Liver (tissue), 9 donors: ENCODE measurements around the gene MYO18A. TPM values are rescaled to one million over a fixed set of nuclear protein-coding genes. Genes with fewer than 3 reads are reported as not detected.

Experiments
- DNase-seq: peaks from one replicate; pipeline ENCODE4 v3.0.0-alpha.2; 2017; ENCODE audit warnings: low spot score
- H3K27ac ChIP-seq, 2 donors: one replicate each; pipeline ENCODE4 v1.7.0; 2013; ENCODE audit warnings: inconsistent platforms in 2 of 2, low read length in 2 of 2, control low read depth in 1 of 2, low read depth in 1 of 2, mild to moderate bottlenecking in 1 of 2
- H3K27me3 ChIP-seq, 4 donors: one replicate each; pipeline versions ENCODE4 v1.6.1 to v1.7.0; 2013; ENCODE audit warnings: low read length in 3 of 4, inconsistent platforms in 1 of 4, mild to moderate bottlenecking in 1 of 4, moderate library complexity in 1 of 4; ENCODE audit not compliant: control insufficient read depth in 4 of 4, insufficient read depth in 4 of 4
- H3K36me3 ChIP-seq, 4 donors: one replicate each; pipeline versions ENCODE4 v1.6.1 to v1.7.0; 2013; ENCODE audit warnings: low read length in 3 of 4, mild to moderate bottlenecking in 3 of 4, low read depth in 1 of 4, moderate library complexity in 1 of 4; ENCODE audit not compliant: control insufficient read depth in 4 of 4, insufficient read depth in 3 of 4
- H3K4me1 ChIP-seq, 4 donors: one replicate each; pipeline versions ENCODE4 v1.6.1 to v1.7.0; 2013; ENCODE audit warnings: low read length in 3 of 4, mild to moderate bottlenecking in 3 of 4, moderate library complexity in 1 of 4; ENCODE audit not compliant: control insufficient read depth in 4 of 4, insufficient read depth in 4 of 4
- H3K4me3 ChIP-seq, 3 donors: one replicate each; pipeline versions ENCODE4 v1.6.1 to v1.7.0; 2013; ENCODE audit warnings: low read length in 3 of 3, control low read depth in 1 of 3, low read depth in 1 of 3, mild to moderate bottlenecking in 1 of 3
- H3K9ac ChIP-seq, 2 donors: one replicate each; pipeline ENCODE4 v1.7.0; 2013; ENCODE audit warnings: low read length in 2 of 2, mild to moderate bottlenecking in 2 of 2, moderate library complexity in 2 of 2, control low read depth in 1 of 2, low read depth in 1 of 2
- H3K9me3 ChIP-seq, 4 donors: one replicate each; pipeline versions ENCODE4 v1.6.1 to v1.7.0; 2013; ENCODE audit warnings: low read length in 3 of 4; ENCODE audit not compliant: control insufficient read depth in 4 of 4
- EGR1 ChIP-seq, 2 donors: IDR thresholded peaks; 2 replicates each; pipeline ENCODE4 v1.6.1; 2016 to 2018; ENCODE audit warnings: antibody characterized with exemption in 2 of 2, low read depth in 2 of 2
- FOXA1 ChIP-seq: IDR thresholded peaks from 2 replicates; pipeline ENCODE4 v1.6.1; 2016; ENCODE audit warnings: antibody characterized with exemption
- HNF4G ChIP-seq: IDR thresholded peaks from 2 replicates; pipeline ENCODE4 v1.6.1; 2016; ENCODE audit warnings: antibody characterized with exemption
- JUND ChIP-seq, 2 donors: IDR thresholded peaks; 2 replicates each; pipeline ENCODE4 v1.6.1; 2016; ENCODE audit warnings: antibody characterized with exemption in 2 of 2
- NR2F2 ChIP-seq: IDR thresholded peaks from 2 replicates; pipeline ENCODE4 v1.6.1; 2016; ENCODE audit warnings: antibody characterized with exemption
- SP1 ChIP-seq: IDR thresholded peaks from 2 replicates; pipeline ENCODE4 v1.6.1; 2018; ENCODE audit warnings: antibody characterized with exemption, mild to moderate bottlenecking
- YY1 ChIP-seq: IDR thresholded peaks from 2 replicates; pipeline ENCODE4 v1.6.1; 2016; ENCODE audit warnings: antibody characterized with exemption, mild to moderate bottlenecking
- WGBS: extraction: QIAGEN DNeasy Blood & Tissue Kit; methylation state at CpG from one replicate; pipeline ENCODE4 v1.1.7; 2013; 5-methylcytosine and 5-hydroxymethylcytosine counted together
- polyA plus RNA-seq, 2 donors: library from polyadenylated mRNA; stranded (reverse) in 1 of 2; unstranded in 1 of 2; fragments of 200-250 nt in 1 of 2; fragments of >200 nt in 1 of 2; fragmentation: Nextera tagmentation in 1 of 2; extraction: Ambion mirVana in 1 of 2; gene quantifications; one replicate each; pipeline versions ENCODE4 v1.2.1 to v1.2.3, GENCODE V29; 2013 to 2015
- total RNA-seq, 2 donors: library from RNA; depleted of rRNA; stranded (reverse); fragments of >200 nt; gene quantifications; one replicate each; pipeline ENCODE4 v1.2.3, GENCODE V29; 2014
- TF ChIP-seq, protein P1 (sequence below): IDR thresholded peaks from 2 replicates; pipeline ENCODE4 v1.6.1; 2016; ENCODE audit warnings: antibody characterized with exemption, mild to moderate bottlenecking
- TF ChIP-seq, protein P2 (sequence below): IDR thresholded peaks from 2 replicates; pipeline ENCODE4 v1.6.1; 2016; ENCODE audit warnings: antibody characterized with exemption
- TF ChIP-seq, protein P3 (sequence below): IDR thresholded peaks from 2 replicates; pipeline ENCODE4 v1.6.1; 2016; ENCODE audit warnings: antibody characterized with exemption
- donor health status: healthy.
- donor health status: healthy.
- donor health status: healthy.
- donor health status: healthy.
- donor health status: healthy.

Gene MYO18A
- total and polyA plus RNA-seq, 4 donors: 26.3 to 81.6 (median 37.3) TPM

DNA sequence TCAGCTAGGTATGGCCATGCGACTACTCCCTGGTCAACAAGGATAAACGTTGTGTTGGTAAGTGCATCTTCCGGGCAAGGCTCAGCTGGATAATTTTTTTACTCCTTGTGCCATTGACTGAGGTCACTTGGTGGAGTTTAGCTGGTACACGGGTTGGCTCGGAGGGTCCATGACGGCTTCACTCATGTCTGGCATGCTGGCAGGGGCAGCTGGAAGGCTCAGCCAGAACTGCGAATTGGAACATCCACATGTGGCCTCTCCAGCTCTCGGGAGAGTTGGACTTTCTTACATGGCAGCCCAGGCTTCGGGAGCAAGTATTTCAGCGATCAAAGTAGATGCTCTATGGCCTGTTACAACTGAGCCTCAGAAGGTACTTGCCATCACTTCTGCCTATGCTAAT is 35.0 kb upstream of the MYO18A start:
- no peak for DNase-seq
- 88% methylated on average over 10 of the region's 10 CpGs for WGBS
- H3K9ac ChIP-seq: no peak overlapping the region
- H3K36me3 ChIP-seq: no peaks in the 10 kb centered on the region
- H3K27ac ChIP-seq: no peak overlapping the region
- H3K4me3 ChIP-seq: no peak overlapping the region
- no peak for TF ChIP-seq HNF4G
- TF ChIP-seq, protein P1, sequence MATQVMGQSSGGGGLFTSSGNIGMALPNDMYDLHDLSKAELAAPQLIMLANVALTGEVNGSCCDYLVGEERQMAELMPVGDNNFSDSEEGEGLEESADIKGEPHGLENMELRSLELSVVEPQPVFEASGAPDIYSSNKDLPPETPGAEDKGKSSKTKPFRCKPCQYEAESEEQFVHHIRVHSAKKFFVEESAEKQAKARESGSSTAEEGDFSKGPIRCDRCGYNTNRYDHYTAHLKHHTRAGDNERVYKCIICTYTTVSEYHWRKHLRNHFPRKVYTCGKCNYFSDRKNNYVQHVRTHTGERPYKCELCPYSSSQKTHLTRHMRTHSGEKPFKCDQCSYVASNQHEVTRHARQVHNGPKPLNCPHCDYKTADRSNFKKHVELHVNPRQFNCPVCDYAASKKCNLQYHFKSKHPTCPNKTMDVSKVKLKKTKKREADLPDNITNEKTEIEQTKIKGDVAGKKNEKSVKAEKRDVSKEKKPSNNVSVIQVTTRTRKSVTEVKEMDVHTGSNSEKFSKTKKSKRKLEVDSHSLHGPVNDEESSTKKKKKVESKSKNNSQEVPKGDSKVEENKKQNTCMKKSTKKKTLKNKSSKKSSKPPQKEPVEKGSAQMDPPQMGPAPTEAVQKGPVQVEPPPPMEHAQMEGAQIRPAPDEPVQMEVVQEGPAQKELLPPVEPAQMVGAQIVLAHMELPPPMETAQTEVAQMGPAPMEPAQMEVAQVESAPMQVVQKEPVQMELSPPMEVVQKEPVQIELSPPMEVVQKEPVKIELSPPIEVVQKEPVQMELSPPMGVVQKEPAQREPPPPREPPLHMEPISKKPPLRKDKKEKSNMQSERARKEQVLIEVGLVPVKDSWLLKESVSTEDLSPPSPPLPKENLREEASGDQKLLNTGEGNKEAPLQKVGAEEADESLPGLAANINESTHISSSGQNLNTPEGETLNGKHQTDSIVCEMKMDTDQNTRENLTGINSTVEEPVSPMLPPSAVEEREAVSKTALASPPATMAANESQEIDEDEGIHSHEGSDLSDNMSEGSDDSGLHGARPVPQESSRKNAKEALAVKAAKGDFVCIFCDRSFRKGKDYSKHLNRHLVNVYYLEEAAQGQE: no peak
- TF ChIP-seq YY1: no peak
- TF ChIP-seq, protein P2, sequence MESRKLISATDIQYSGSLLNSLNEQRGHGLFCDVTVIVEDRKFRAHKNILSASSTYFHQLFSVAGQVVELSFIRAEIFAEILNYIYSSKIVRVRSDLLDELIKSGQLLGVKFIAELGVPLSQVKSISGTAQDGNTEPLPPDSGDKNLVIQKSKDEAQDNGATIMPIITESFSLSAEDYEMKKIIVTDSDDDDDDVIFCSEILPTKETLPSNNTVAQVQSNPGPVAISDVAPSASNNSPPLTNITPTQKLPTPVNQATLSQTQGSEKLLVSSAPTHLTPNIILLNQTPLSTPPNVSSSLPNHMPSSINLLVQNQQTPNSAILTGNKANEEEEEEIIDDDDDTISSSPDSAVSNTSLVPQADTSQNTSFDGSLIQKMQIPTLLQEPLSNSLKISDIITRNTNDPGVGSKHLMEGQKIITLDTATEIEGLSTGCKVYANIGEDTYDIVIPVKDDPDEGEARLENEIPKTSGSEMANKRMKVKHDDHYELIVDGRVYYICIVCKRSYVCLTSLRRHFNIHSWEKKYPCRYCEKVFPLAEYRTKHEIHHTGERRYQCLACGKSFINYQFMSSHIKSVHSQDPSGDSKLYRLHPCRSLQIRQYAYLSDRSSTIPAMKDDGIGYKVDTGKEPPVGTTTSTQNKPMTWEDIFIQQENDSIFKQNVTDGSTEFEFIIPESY: no peak
- no peak for TF ChIP-seq FOXA1
- H3K9me3 ChIP-seq: no peaks in the 10 kb centered on the region
- no peaks in the 10 kb centered on the region for H3K27me3 ChIP-seq
- H3K4me1 ChIP-seq: peaks cover 0 to 8% (median 7%) of the 10 kb centered on the region in 4 donors

DNA sequence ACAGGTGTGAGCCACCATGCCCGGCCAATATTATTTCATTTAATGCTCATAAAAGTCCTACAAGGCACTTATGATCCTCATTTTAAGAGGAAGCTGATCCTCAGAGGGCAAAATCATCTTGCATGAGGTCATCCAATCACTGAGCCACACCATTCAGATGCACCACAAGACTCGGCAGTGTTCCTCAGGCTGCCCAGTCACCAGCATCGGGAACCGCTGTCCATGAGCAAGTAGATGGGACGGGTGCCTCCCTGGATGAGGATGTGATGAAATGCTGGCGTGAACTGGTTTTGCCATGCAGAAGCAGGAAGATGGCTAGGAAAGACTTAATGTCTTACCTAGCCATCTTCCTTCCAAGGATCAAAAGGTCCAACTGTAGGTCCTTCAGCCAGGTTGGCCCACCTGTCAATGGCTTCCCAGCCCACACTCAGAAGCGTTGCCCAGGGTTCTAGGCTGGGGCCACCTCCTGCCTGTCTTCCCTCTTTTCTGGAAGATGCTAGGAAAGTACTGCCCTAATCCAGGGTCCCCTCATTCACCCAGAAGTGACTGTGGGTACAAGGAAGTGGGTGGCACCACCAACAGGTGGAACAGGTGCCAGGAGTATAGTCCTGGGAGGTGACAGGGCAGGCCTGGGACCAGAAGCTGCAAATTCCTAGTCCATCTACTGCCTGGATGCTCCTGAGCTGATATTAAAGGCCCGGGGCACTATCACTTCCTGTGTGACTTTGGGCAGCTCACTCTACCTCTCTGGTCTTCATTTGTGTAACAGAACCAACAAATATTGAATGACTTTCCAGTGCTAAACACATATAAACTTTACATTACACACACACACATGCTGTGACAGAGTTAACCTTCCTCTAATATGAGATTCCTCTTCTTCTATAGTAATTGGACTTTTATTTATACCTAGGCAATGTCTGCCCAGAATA is 34.3 kb upstream of the MYO18A start:
- no peaks in the 10 kb centered on the region for H3K9me3 ChIP-seq
- no peaks in the 10 kb centered on the region for H3K36me3 ChIP-seq
- H3K4me3 ChIP-seq: no peak overlapping the region
- no peak overlapping the region for H3K9ac ChIP-seq
- WGBS: 89% methylated on average over 8 of the region's 8 CpGs
- no peak overlapping the region for H3K27ac ChIP-seq
- no peaks in the 10 kb centered on the region for H3K27me3 ChIP-seq
- peaks cover 0 to 4% (median 3%) of the 10 kb centered on the region in 4 donors for H3K4me1 ChIP-seq
- TF ChIP-seq, protein P3, sequence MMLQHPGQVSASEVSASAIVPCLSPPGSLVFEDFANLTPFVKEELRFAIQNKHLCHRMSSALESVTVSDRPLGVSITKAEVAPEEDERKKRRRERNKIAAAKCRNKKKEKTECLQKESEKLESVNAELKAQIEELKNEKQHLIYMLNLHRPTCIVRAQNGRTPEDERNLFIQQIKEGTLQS: no peak
- TF ChIP-seq EGR1 (IDR thresholded peaks at IDR 0.05; ENCODE audit: low read depth in 2 of 2) (no peak), NR2F2 (no peak), FOXA1 (no peak), YY1 (no peak), HNF4G (no peak), SP1 (no peak), JUND (IDR thresholded peaks at IDR 0.05) (no peak)
- TF ChIP-seq, protein P1: no peak
- DNase-seq: no peak
